Neural progenitor cell (in vitro differentiated cells): ENCODE results near the gene ADGRF1. TPM values are rescaled to one million over a fixed set of nuclear protein-coding genes. Genes with fewer than 3 reads are reported as not detected.

ENCODE experiments used
- DNase-seq: peaks from one replicate; pipeline ENCODE4 v3.0.0-alpha.2; 2016; ENCODE audit warnings: low spot score
- H2AFZ ChIP-seq: fragments of 200-600 bp; sonication (generic); replicated peaks from 2 replicates; pipeline ENCODE4 v1.6.1; 2016; ENCODE audit warnings: antibody characterized with exemption
- H3F3A ChIP-seq: fragments of 200-600 bp; sonication (generic); 2 replicates; pipeline ENCODE4 v1.6.1; 2016; ENCODE audit warnings: antibody characterized with exemption, low read depth
- H3K27ac ChIP-seq: fragments of 200-600 bp; sonication (generic); 2 replicates; pipeline ENCODE4 v1.5.1; 2016; ENCODE audit warnings: mild to moderate bottlenecking
- H3K27me3 ChIP-seq: fragments of 200-600 bp; sonication (generic); 2 replicates; pipeline ENCODE4 v1.6.1; 2016; ENCODE audit warnings: mild to moderate bottlenecking, moderate library complexity
- H3K36me3 ChIP-seq: fragments of 200-600 bp; sonication (generic); 2 replicates; pipeline ENCODE4 v1.5.1; 2016
- H3K4me1 ChIP-seq: fragments of 200-600 bp; sonication (generic); 2 replicates; pipeline ENCODE4 v1.6.1; 2016; ENCODE audit warnings: mixed run types
- H3K4me2 ChIP-seq: fragments of 200-600 bp; sonication (generic); 2 replicates; pipeline ENCODE4 v1.6.1; 2016
- H3K4me3 ChIP-seq: fragments of 200-600 bp; sonication (generic); 2 replicates; pipeline ENCODE4 v1.5.1; 2016
- H3K79me2 ChIP-seq: fragments of 200-600 bp; sonication (generic); 2 replicates; pipeline ENCODE4 v1.6.1; 2016; ENCODE audit warnings: low read depth
- H3K9ac ChIP-seq: fragments of 200-600 bp; sonication (generic); 2 replicates; pipeline ENCODE4 v1.6.1; 2016
- H3K9me3 ChIP-seq: fragments of 200-600 bp; sonication (generic); 2 replicates; pipeline ENCODE4 v1.5.1; 2016; ENCODE audit warnings: low read depth
- H4K20me1 ChIP-seq: fragments of 200-600 bp; sonication (generic); 2 replicates; pipeline ENCODE4 v1.6.1; 2016; ENCODE audit warnings: low read depth
- H3K27ac Mint-ChIP-seq: 3 replicates; pipeline ENCODE4 v1.8.0; 2021; ENCODE audit warnings: mixed read lengths
- H3K27me3 Mint-ChIP-seq: 2 replicates; pipeline ENCODE4 v1.8.0; 2022; ENCODE audit warnings: low read depth, mild to moderate bottlenecking, inconsistent platforms, moderate library complexity, mixed read lengths; ENCODE audit not compliant: insufficient read depth
- H3K36me3 Mint-ChIP-seq: 3 replicates; pipeline ENCODE4 v1.8.0; 2021; ENCODE audit warnings: mixed read lengths
- H3K4me1 Mint-ChIP-seq: 3 replicates; pipeline ENCODE4 v1.8.0; 2021; ENCODE audit warnings: mixed read lengths
- H3K4me3 Mint-ChIP-seq: 3 replicates; pipeline ENCODE4 v1.8.0; 2021; ENCODE audit warnings: mild to moderate bottlenecking, moderate library complexity, mixed read lengths
- H3K9me3 Mint-ChIP-seq: 3 replicates; pipeline ENCODE4 v1.8.0; 2020; ENCODE audit warnings: mixed read lengths
- CTCF ChIP-seq: fragments of 200-600 bp; sonication (generic); IDR thresholded peaks from 2 replicates; pipeline ENCODE4 v1.5.1; 2017; ENCODE audit warnings: antibody characterized with exemption, mild to moderate bottlenecking
- EZH2 ChIP-seq: fragments of 200-600 bp; sonication (generic); IDR thresholded peaks from 2 replicates; pipeline ENCODE4 v1.6.1; 2017; ENCODE audit warnings: antibody characterized with exemption, mild to moderate bottlenecking, moderate library complexity
- EZH2phosphoT487 ChIP-seq: fragments of 200-600 bp; sonication (generic); IDR thresholded peaks from 2 replicates; pipeline ENCODE4 v1.6.1; 2017; ENCODE audit warnings: antibody characterized with exemption
- total RNA-seq: library from RNA; depleted of rRNA; stranded (reverse); fragments of >200 nt; gene quantifications from 2 replicates; pipeline ENCODE4 v1.2.3, GENCODE V29; 2015; ENCODE audit warnings: low replicate concordance

ADGRF1 gene
- total RNA-seq, 1 donor from 2014 or later, result not detected

- H3K27ac ChIP-seq, result no peak overlapping the region
- H3K79me2 ChIP-seq, result no peaks in the 10 kb centered on the region
- H3K4me2 ChIP-seq, result no peak overlapping the region
- H3K9ac ChIP-seq, result no peak overlapping the region
- DNase-seq, result no peak
- no peaks in the 10 kb centered on the region for H3K27me3 ChIP-seq
- no peaks in the 10 kb centered on the region for H3K9me3 ChIP-seq
- Mint-ChIP-seq H3K4me3 (no peak overlapping the region), H3K4me1 (no peaks in the 10 kb centered on the region), H3K27ac (no peak overlapping the region), H3K27me3 (peaks cover 2% of the 10 kb centered on the region), H3K36me3 (no peaks in the 10 kb centered on the region), H3K9me3 (no peaks in the 10 kb centered on the region)
- no peaks in the 10 kb centered on the region for H3F3A ChIP-seq
- TF ChIP-seq CTCF (no peak), EZH2 (no peak), EZH2phosphoT487 (no peak)
- no peak overlapping the region for H2AFZ ChIP-seq
- H3K4me1 ChIP-seq, result no peaks in the 10 kb centered on the region
- no peaks in the 10 kb centered on the region for H4K20me1 ChIP-seq
- no peak overlapping the region for H3K4me3 ChIP-seq
- no peaks in the 10 kb centered on the region for H3K36me3 ChIP-seq
These were observed 74.2 kb downstream of the ADGRF1 start for GRCh38 chr6:46967826-46968349.

DNA sequence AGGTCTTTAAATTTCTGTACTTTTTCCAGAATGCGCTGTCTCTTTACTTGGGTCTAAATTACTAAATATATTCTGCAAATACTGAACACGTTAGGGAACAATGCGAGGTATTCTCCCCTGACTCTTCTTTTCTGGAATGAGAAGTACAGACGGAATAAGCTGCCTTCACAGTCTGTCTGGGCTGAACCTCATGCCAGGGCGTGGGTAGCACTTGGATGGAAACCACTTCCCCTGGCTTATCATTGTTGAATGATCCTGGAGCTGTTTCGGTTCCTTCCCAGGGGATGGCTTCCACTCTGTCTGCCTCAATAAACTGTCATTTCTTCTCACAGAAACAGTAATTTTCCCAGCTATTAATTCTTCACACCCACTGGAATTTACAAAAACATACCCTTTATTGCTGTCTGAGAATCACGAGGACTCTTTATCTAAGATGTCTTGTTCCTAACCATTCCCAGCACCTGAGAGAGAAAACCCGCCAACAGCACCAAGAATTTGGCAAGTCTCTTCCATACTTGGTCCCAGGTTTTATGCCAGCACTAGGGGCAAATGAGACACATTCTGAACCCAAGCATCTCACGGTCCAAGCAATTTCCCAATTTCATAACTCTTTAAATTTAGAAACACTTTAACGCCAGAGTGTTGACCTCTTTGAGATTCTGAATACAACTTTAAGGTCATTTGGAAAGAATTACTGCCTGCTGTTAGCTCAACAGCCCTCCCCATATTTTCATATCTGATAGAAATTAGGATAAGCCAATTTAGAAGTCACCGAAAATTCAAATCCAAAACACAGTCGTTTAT is 77.2 kb downstream of the ADGRF1 start:
- no peaks in the 10 kb centered on the region for H4K20me1 ChIP-seq
- no peaks in the 10 kb centered on the region for H3K4me1 ChIP-seq
- Mint-ChIP-seq H3K4me3 (no peak overlapping the region), H3K9me3 (no peaks in the 10 kb centered on the region), H3K27ac (no peak overlapping the region), H3K27me3 (peaks cover 2% of the 10 kb centered on the region), H3K4me1 (no peaks in the 10 kb centered on the region), H3K36me3 (no peaks in the 10 kb centered on the region)
- H3K9ac ChIP-seq, result no peak overlapping the region
- no peak for TF ChIP-seq EZH2phosphoT487
- no peak for TF ChIP-seq EZH2
- TF ChIP-seq CTCF, result no peak
- no peak overlapping the region for H3K4me3 ChIP-seq
- no peaks in the 10 kb centered on the region for H3K27me3 ChIP-seq
- no peak overlapping the region for H3K4me2 ChIP-seq
- no peaks in the 10 kb centered on the region for H3K36me3 ChIP-seq
- no peaks in the 10 kb centered on the region for H3F3A ChIP-seq
- H2AFZ ChIP-seq, result no peak overlapping the region
- H3K9me3 ChIP-seq, result no peaks in the 10 kb centered on the region
- no peak overlapping the region for H3K27ac ChIP-seq
- H3K79me2 ChIP-seq, result no peaks in the 10 kb centered on the region
- no peak for DNase-seq

DNA sequence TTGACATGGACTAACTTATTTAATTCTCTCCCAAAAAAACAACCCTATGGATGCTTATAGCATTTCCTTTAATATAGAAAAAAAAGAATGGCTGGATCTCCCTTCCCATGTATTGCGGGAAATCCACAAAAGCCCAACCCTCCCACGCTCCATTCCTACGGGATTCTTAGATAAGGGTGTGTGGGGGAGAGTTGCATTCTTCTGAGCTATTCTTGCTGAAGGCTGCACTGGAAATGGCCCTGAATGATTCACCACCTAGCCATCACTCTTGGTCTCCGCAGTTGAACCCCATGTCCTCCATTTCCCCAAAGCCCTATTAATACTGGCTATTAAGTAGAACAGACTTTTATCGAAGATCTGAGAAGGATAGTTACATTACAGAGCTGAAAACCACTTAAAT is 78.5 kb downstream of the ADGRF1 start:
- no peaks in the 10 kb centered on the region for H3K27me3 ChIP-seq
- Mint-ChIP-seq H3K9me3 (no peaks in the 10 kb centered on the region), H3K27ac (no peak overlapping the region), H3K4me3 (no peak overlapping the region), H3K27me3 (peaks cover 2% of the 10 kb centered on the region), H3K36me3 (no peaks in the 10 kb centered on the region), H3K4me1 (no peaks in the 10 kb centered on the region)
- TF ChIP-seq EZH2phosphoT487, result no peak
- TF ChIP-seq EZH2, result no peak
- TF ChIP-seq CTCF, result no peak
- no peaks in the 10 kb centered on the region for H3K4me1 ChIP-seq
- no peak overlapping the region for H3K27ac ChIP-seq
- no peaks in the 10 kb centered on the region for H3K36me3 ChIP-seq
- DNase-seq, result no peak
- no peaks in the 10 kb centered on the region for H4K20me1 ChIP-seq
- H3K9ac ChIP-seq, result no peak overlapping the region
- no peaks in the 10 kb centered on the region for H3F3A ChIP-seq
- no peaks in the 10 kb centered on the region for H3K9me3 ChIP-seq
- no peak overlapping the region for H3K4me2 ChIP-seq
- no peaks in the 10 kb centered on the region for H3K79me2 ChIP-seq
- no peak overlapping the region for H2AFZ ChIP-seq
- no peak overlapping the region for H3K4me3 ChIP-seq
